ENCODE measurements around the gene NFATC1.

- TF ChIP-seq EZH2 (IDR thresholded peaks at IDR 0.05; ENCODE audit: insufficient read depth, poor library complexity, severe bottlenecking) (no peak), EZH2phosphoT487 (IDR thresholded peaks at IDR 0.05; ENCODE audit: insufficient read depth, low read depth) (no peak)
Observed at GRCh38 chr18:79385708-79386341, 9.9 kb upstream of the NFATC1 start.
